Mucosa of descending colon (tissue), 3 donors: ENCODE results near the gene AMDHD2. TPM values are rescaled to one million over a fixed set of nuclear protein-coding genes. Genes with fewer than 3 reads are reported as not detected.

Source experiments
- ATAC-seq: fragments of 200-7000 bp; cut with Tn5 transposase; one replicate; pipeline ENCODE4 v1.9.1; 2020; ENCODE audit warnings: mild to moderate bottlenecking, moderate library complexity
- DNase-seq, 3 donors: peaks; one replicate each; pipeline ENCODE4 v3.0.0-alpha.2; 2020
- H3K36me3 ChIP-seq: fragments of 200-600 bp; one replicate; pipeline ENCODE4 v1.8.0; 2021; ENCODE audit warnings: low read depth, mild to moderate bottlenecking
- H3K4me1 ChIP-seq: fragments of 200-600 bp; one replicate; pipeline ENCODE4 v1.8.0; 2021; ENCODE audit warnings: low read depth, mild to moderate bottlenecking
- H3K4me3 ChIP-seq: fragments of 200-600 bp; one replicate; pipeline ENCODE4 v1.8.0; 2021; ENCODE audit warnings: mild to moderate bottlenecking
- H3K9me3 ChIP-seq: fragments of 200-600 bp; one replicate; pipeline ENCODE4 v1.8.0; 2021; ENCODE audit warnings: mild to moderate bottlenecking
- CTCF ChIP-seq: fragments of 200-600 bp; IDR thresholded peaks from one replicate; pipeline ENCODE4 v1.8.0; 2022; ENCODE audit warnings: antibody characterized with exemption, mild to moderate bottlenecking
- intact Hi-C, 2 donors: fragments of 100-400 bp; cut with DNase I in 1 of 2; cut with micrococcal nuclease in 1 of 2; formaldehyde crosslinking; loops; one replicate each; pipeline versions ENCODE4 v1.11.0 to v1.11.1; 2022; cut with DNase I, micrococcal nuclease
- total RNA-seq, 3 donors: library from RNA; stranded (reverse); fragmentation: NEBNext Ultra II Directional in 2 of 3; extraction: Animal tissue kit (Norgen Biotek cat#: 25700) in 2 of 3; gene quantifications; one replicate each; pipeline versions ENCODE4 v1.2.1 to v1.2.4, GENCODE V29; 2021 to 2023
- donor health status: DM: no; HTN: no; CAD: no; lungs with moderate emphysema.
- donor health status: DM: no; HTN: no; CAD: no.
- donor health status: DM: no; HTN: yes; CAD: no.

AMDHD2 gene
- total RNA-seq, 3 donors from 2014 or later, result 33.6 to 51.2 (median 38.4) TPM

DNA sequence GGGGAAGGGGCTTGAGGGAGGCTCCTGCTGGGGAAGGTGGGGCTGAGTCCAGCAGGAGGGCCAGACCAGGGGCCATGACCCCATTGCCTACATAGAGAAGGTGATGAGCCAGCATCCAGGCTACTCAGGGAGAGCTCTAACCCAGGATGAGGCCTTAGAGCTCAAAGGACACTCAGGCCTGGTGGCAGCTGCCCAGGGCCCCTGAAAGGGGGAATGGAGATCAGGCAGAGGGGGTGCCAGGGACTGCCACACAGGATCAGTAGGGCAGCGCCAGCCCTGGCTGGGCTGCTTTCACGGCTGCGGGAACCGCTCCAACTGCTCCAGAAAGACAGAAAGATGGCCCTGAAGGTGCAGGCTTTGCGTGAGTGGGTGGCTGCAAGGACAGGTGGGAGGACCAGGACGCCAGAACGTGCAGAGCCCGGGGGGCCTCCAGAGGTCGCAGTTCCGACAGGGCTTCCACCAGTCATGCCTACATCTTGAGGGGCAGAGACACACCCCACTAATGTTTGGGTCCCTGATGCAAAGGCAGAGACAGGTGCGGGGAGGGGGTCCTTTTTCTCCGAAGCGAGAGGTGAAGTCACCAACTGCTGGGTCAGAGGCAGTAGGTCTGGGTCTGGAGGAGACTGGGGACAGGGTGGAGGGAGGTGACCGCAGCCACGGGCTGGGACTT lies 7.3 kb upstream of the AMDHD2 start:
- peaks cover 32% of the 10 kb centered on the region for H3K4me1 ChIP-seq
- DNase-seq (peak in 2 of 3 donors; percentile 54 to 73), ATAC-seq (no peak)

DNA sequence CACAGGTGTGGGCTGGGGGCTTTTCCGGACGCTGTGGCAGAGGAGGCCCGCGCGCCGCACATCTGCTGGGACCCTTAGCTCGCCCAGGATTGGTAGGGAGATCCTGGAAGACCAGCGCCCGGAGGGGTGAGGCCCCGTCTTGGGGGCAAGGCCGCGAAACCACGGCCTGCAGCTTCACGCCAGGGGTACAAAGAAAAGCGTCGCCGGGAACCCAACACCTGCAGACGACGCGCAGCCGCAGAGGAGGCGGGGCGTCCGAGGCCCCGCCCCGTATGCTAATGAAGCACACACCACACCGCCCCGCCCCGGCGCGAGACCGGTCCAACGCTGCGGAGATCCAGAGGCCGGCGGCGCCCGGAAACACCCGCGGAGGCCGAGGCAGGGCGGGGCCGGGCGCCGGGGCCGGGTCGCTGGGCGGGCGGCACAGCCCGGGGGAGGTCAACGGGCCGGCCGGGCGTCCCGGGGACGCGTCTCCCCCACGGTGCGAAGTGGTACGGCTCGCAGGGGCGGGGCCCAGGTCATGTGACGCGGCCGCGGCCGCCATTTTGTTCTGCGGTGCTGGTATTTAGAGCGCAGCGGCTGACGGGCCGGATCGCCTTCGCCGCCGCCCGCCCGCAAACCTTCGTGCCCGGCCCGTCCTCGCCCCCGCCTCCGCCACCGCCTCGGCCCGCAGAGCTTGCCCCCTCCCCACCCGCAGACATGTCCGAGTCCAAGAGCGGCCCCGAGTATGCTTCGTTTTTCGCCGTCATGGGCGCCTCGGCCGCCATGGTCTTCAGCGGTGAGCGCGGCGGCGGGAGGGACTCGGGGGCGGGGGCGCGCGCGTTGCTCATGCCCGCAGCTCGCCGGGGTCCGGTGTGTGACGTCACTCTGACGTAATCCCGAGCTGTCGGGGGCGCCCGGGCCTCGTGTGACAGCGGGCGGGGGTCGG lies 6.5 kb upstream of the AMDHD2 start, which contains the start of gene ATP6V0C:
Gene ATP6V0C (plus strand): TSS at position 548 of the 928 bp plus-strand sequence. CDS start 152 bp downstream, at position 700.
- H3K4me1 ChIP-seq, result peaks cover 39% of the 10 kb centered on the region
- H3K36me3 ChIP-seq, result no peaks in the 10 kb centered on the region
- intact Hi-C loops, result no loop called here
- no peak for TF ChIP-seq CTCF
- peak within 1 kb of the TSS; percentile 98 for H3K4me3 ChIP-seq
- ATAC-seq (peak; percentile 89), DNase-seq (peak; percentile 95 to 97 (median 96))
- H3K9me3 ChIP-seq, result no peaks in the 10 kb centered on the region

More for the DNA sequence above, 7.3 kb upstream of the AMDHD2 start:
- no peak for TF ChIP-seq CTCF
- intact Hi-C loops, result no loop called here
- H3K4me3 ChIP-seq, result no peak overlapping the region
- no peaks in the 10 kb centered on the region for H3K36me3 ChIP-seq
- no peaks in the 10 kb centered on the region for H3K9me3 ChIP-seq

- DNase-seq (peak in 2 of 3 donors; percentile 71 to 78), ATAC-seq (peak; percentile 5)
- Histone ChIP-seq H3K9me3 (no peaks in the 10 kb centered on the region), H3K4me3 (peak overlapping the region; percentile 98), H3K4me1 (peaks cover 48% of the 10 kb centered on the region), H3K36me3 (no peaks in the 10 kb centered on the region)
- intact Hi-C loops, result no loop called here
- no peak for TF ChIP-seq CTCF
Observed at GRCh38 chr16:2514333-2515179, 5.6 kb upstream of the AMDHD2 start.

- no peak for TF ChIP-seq CTCF
- Histone ChIP-seq H3K36me3 (no peaks in the 10 kb centered on the region), H3K4me3 (peak overlapping the region; percentile 98), H3K9me3 (no peaks in the 10 kb centered on the region), H3K4me1 (peaks cover 51% of the 10 kb centered on the region)
- DNase-seq, result peak in 2 of 3 donors; percentile 70 to 71
- peak; percentile 24 for ATAC-seq
- intact Hi-C loops, result no loop called here
Observed at GRCh38 chr16:2515180-2515851, 4.9 kb upstream of the AMDHD2 start.
